COLO668 (cell line): ENCODE data around the gene TSR3.
A peak's percentile ranks its signal among the peaks of the same experiment; 100 is the strongest.
"Not testable (repeated sequence)": the region's sequence is repeated elsewhere in the genome, so short reads cannot be mapped to it uniquely, and the experiment has no call there.

Experiments
- DNase-seq: peaks from one replicate; lab custom pipeline; 2025; ENCODE audit not compliant: unreplicated experiment; lab: John Stamatoyannopoulos, UW

Gene TSR3

DNA sequence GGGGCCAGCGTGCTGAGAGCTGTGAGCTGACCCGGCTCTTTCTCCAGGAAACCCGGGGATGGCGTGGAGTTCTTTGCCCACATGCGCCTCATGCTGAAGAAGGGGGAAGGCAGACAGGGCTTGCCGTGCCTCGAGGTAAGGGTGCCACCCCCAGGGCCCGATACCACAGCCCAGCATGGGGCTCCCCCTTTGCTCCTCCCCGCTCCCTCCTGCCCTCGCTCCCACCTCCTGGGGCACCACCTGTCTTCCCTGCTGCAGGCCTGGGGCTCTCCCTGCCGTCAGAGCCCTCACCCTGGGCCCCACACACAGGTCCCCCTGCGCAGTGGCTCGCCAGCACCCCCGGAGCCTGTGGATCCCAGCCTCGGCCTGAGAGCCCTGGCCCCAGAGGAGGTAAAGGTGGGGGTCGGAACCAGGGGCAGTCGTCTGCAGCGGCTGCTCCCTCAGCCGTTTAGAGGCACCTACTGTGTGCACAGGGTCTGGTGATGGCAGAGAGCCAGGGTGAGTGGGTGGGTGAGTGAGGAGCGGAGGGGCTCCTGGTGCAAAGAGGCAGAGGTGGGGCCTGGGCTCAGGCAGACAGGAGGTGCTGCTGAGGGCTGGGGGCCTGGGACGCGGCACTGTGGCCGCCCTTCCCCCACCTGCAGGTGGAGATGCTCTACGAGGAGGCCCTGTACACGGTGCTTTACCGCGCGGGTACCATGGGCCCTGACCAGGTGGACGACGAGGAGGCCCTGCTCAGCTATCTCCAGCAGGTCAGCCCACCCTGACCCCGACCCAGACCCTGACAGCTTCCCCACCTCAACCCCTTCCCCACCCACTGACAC lies 12.6 kb downstream of the TSR3 start:
- DNase-seq, result peak; percentile 19

DNA sequence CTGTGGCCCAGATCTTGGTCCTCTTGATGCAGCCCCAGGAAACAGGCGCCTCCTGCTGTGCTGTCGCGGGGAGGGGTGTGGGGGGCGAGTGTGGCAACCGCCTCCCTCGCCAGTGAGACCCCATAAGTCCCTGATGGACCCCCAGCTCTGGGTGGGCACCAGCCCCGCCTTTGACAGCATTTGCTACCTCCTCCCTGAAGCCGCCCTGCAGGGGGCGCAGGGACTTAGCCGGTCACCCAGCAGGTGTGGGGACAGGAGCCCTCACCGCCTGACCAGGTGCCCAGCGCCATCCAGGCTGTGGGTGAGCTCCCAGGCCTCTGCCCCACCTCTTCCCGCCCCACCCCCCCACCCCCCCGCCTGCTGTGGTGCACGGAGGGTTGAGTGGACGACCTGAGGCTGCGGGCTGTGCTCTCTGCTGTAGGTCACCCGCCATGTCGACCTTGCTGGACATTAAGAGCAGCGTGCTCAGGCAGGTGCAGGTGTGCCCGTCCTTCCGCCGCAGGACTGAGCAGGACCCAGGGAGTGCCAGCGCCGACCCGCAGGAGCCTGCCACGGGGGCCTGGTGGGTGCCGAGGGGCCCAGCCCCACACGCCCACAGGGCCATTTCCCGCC lies 13.5 kb downstream of the TSR3 start:
- peak; percentile 90 for DNase-seq

DNA sequence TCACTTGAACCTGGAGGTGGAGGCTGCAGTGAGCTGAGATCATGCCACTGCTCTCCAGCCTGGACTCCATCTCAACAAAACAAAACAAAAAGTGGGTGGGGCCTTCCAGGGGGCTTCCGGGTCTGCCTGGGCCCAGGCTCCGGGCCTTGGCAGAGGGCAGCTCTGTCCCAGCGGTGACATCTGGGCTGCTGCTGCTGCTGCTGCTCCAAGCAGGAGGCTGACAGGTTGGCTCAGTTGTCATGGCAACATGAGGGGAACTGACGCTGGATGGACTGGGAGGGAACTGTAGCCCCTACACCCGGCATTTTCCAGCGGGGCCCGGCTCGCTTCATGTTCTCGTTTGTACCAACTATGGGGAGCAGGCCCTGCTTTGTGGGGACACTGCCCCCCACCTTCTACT lies 14.2 kb downstream of the TSR3 start:
- no peak for DNase-seq

DNA sequence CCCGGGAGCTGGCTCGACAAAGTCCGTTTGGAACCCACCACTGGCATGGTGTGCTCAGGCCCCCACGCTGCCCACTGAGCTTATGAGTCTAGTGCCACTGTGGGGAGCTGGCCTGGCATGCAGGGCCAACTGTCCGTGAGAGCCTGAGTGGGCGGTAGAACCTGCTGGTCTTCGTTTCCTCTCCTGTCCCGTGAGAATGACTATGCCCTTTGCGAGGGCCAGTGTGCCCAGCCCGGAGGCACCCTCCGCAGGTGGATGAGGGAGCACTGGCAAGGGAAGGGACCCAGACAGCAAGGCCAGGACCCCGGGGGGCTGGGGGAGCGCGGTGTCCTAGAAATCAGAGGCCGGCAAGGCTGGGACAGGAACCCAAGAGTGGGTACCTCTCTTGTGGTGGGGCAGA lies 15.1 kb downstream of the TSR3 start:
- DNase-seq, result no peak

DNA sequence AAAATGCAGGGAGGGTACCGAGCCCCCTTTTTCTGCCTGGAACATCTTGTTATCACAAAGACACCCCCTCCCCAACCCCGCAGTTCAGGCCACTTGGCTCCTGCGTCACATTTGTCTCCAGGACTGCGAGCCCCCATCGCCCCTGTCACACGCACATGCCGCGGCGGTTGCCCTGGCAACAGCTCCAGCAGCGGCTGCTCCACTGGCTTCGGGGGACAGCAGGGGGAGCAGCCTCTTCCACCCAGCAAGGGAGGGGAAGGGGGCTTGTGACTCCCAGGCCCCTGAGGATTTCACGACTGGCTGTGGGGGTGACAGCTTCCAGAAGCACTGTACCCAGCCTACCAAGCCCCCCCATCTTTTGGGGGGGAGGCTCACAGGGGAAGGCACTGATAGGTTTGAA lies 15.7 kb downstream of the TSR3 start:
- peak; percentile 42 for DNase-seq

DNA sequence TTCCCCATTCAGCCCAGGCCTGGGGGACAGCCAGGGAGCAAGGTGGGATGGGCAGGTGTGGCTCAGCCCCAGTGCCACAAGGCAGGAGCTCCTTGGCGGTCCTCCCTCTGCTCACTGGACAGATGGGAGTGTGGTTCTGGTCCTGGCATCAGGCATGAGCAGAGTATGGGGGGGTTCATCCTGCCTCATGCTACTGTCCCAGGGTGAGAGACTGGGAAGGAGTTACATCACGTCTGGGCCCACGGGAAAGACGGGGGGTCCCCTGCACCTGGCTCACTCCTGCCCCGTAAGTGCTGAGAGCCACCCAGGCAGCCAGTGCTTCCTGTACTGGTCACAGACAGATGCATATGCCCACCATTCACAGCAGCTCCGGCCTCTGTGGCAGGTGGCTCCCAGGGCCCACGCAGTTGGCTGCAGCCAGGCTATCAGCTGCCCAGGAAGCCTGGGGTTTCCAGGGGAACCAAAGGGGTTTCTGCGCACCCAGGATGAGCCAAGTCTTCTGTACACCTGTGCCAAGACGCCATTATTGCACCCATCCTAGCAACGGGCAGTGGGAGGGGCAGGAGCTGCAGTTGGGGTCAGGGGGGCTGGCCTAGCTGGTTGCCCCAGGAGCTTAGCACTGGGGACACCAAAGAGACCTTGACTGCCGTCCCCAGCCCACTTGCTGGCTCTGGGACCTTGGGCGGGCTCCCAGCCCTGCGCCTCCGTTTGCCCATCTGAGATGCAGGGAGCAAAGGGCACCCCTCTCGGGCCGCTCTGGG lies 16.3 kb downstream of the TSR3 start:
- DNase-seq, result peak; percentile 75

DNA sequence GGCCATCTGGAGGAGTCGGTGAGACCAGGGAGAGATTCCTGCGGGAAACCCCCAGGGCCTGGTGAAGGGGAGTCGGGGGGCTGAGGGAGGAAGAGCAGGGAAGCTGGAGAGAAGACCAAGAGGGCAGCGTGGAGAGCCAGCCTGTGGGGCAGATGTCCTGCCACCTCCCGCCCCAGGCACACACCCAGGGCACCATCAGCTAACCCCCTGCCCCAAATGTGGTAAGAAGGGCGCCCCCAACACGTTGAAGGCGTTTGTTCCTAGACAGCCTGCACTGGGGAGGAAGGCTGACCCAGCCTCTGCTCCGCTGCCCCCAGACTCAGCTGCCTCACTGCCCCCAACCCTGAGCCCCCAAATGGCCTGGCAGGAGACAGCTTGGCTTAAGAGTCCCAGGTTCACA lies 16.9 kb downstream of the TSR3 start:
- no peak for DNase-seq

DNA sequence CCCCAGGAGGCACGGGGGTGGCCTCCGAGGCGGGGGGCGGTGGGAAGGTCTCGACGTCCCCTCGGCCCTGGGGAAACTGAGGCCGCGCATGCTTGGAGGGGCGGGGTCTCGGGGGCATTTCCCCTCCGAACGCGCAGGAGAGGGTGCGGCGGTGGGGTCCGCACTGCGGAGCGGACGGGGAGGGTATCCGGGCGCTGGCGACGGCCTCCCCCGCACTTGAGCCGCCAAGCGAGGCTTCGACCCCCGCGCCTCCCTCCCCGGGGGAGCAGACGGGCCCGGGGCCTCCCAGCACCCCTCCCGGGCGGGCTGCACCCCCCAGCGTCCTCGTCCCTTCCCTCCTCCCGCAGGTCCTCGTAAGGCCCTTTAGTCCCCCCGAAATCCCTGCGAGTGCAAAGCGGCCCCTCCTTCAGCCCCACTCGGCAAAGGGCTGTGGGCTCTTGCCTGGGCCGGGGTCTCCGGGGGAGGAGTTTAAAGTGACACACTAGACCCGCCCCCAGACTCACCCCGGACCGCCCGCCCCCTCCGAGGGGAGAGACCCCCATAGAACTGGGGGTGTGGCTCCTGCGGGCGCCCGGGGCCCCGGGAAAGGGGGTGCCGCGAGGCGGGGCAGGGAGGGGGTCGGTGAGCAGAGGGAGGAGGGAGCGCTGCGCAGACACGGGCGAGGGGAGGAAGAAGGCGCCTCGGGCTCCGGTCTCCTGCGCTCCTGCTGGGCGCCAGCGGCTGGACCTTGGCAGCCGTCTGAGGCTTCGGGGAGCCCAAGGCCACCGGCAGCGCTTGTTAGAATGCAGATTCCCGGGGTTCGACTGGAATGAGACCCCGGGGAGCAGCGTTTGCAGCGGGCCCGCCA lies 17.6 kb downstream of the TSR3 start:
- peak; percentile 28 for DNase-seq

DNA sequence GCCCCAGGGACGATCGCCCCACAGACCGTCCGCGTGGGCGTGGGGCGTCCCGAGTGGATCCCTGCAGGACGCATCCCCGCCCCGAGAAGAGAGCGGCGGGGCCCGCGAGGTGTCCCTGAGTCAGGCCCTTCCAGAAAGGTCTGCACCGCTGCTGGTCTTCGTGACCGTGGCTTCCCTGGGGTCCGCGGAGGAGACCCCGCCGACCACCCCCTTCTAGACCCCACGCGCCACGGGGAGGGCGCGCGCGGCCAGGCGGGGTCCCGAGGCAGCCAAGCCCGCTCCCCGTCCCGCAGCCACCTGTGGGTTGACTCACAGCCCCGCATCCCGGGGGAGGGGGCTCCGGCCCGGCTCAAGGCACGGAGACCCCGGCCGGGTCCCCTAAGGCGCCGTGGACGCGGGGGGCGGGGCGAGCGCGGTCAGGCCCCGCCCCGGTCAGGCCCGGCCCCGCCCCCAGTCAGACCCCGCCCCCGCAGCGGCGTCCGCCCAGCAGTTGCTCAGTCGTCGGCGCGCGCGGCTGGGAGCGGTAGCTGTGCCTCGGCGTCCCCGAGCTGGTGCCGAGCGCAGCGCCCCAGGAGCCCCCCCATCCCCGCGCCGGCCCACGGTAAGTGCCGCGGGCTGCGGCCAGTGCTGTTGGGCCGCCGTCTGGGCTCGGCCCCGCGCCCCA lies 18.4 kb downstream of the TSR3 start, which contains the start of gene BAIAP3:
BAIAP3 (plus strand) TSS at position 497 of the 664 bp plus-strand sequence. CDS start 4,905 bp downstream, outside the sequence.
- peak; percentile 65 for DNase-seq

DNA sequence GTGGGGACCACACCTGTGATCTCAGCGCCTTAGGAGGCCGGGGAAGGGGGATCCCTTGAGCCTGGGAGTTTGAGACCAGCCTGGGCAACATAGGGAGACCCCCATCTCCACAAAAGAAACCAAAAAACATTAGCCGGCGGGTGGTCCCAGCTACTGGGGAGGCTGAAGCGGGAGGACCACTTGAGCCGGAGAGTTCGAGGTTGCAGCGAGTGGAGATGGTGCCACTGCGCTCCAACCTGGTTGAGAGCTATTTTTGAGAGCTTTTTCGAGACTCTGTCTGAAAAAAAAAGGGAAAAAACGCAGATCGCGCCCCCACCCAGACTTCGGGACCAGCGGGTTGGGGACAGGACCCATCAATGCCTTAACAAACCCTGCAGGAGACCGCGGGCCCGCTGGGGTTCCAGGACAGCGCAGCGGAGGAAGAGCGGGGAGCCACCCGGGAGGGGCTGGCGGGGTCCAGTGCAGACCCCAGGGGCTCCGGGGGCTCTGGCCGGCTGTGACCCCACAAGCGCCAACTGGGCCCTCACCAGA lies 19.0 kb downstream of the TSR3 start:
- no peak for DNase-seq

DNA sequence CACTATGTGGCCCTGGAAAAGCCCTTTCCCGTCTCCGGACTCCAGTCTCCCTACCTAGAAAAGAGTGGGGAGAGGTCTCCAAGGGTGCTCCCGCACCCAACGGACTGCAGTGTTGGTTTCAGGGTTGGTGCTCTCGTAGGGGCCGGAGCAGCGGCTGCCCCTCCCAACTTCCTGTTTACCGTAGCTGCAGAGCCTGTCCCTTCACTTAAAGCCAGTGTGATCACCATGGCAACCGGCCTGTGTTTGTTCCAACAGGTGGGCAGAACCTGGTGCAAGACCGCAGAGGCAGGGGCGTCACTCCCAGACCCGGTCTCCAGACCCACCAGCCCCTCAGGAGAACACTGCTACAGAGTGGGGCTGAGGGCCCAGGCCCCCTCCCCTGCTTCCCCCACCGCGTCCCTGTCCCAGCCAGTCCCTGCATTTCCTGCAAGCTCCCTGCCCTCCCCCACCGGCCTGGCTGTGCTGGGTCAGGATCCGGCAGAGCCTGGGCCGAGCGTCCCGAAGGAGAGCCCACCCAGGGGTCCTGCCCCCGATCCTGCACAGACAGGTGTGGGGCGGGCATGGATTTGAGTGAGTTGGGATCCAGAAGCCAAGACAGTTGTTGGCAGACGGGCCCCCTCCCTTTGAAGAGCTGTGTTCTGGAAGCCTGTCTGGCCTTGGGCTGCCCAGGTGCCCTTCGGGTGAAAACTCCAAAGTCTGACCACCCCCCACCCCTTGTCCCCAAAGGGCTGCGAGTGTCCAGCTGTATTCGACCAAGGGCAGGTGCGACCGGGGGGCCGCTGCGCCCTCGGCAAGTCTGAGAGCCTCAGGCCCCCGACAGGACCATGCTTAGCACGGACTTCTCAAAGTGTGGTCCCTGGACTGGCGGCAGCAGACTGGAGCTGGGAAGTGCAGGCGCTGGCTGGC lies 19.7 kb downstream of the TSR3 start:
- peak; percentile 94 for DNase-seq

DNA sequence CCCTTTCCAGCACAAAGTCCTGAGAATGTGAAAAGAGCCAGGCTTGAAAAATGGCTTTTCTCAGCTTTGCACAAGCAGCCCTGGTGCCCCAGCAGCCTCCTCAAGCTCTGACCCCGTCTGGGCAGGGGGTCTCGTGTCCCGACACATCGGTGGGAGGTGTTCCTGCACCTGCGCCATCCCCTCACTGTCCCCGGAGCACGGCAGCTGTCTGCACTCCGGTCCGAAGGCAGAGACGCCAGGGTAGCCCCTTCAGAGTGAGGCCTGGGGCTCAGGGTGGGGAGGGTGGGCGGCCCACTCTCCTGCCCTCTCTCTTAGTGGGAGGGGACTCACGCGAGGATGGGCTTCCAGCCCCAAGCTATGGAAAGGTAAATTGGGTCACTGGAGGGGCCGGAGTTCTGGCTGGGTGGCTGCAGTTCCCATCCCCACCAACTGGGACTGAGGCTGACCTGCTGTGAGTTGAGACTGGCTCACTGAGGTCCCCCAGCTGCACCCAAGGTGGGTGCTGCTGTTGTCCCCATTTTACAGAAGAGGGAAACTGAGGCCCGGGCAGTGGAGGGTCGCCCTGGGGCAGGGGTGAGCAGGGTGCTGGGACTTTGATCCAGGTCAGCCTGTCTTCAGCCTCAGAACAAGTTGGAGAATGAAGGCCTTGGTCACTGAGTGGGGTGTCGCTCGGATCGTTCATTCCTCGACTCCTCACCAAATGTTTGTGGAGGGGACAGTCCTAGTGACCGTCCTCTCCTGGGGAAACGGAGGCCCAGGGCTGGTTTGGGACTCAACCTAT lies 20.6 kb downstream of the TSR3 start:
- no peak for DNase-seq

DNA sequence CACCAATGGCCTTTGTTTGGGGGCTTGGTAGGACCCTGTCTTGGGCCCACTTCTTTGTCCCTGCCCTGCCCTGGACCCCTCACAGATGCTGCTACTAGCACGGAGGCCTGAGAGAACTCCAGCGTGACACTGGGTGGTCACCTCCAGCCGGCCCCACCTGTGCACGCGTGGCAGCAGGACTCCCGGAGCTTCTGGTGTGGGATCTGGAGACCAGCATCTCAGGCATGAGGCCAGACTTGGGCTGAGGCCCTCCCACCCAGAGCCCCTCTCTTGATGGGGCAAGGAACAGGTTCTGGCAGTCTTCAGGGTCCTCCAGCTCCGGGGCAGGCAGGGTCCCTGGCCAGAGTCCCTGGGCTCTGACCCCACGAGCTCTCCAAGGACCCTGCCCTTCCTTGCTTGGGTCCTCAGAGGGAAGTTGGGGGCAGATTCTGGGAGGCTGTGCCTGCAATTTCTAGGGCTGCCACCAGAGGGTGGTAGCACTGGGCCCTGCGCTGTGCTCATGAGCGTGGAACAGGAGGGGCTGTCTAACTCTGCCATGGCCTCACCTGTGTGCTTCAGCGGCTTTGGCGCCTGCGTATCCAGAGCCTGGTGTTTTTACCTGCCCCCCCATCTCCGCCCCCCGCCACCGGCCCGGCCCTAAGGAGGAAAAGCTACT lies 21.3 kb downstream of the TSR3 start:
- DNase-seq, result peak; percentile 38

DNA sequence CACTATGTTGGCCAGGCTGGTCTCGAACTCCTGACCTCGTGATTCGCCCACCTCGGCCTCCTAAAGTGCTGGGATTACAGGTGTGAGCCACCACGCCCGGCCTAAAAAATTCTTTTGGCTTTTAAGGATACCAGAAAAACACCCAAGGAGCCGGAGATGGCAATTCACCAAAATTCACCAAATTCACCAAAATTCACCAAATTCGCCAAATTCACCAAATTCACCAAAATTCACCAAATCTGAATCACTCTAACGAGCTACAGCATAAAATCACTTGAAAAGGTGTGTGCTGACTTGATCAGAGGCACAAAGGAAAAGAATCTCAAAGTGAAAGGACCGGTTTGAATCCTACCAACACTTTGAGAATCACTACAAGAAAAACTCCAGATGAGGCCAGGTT lies 22.7 kb downstream of the TSR3 start:
- DNase-seq, result not testable (repeated sequence)

DNA sequence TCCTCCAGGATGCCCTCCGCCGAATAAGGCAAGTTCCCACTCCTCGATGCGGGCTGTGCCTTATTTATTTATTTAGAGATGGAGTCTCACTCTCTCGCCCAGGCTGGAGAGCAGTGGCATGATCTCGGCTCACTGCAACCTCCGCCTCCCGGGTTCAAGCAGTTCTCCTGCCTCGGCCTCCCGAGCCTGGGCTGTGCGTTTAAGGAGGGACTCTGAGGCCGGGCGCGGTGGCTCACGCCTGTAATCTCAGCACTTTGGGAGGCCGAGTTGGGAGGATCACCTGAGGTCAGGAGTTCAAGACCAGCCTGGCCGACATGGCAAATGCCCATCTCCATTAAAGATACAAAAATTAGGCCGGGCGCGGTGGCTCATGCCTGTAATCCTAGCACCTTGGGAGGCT lies 23.5 kb downstream of the TSR3 start:
- not testable (repeated sequence) for DNase-seq

DNA sequence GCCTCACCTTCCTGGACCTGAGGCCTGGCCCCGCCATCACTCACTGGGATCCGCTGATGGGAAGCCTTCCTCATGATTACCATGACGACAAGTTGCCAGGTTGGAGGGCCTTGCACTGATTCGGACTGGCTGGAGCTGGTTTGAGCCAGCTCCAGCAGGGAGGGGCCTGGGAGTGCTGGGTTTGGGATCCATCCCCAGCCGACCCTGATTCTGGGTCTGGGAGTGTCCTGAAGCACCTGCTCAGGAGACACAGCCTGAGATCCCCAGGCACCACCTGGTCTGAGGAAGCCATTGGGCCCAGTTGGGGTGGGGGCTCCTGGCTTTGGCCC lies 24.1 kb downstream of the TSR3 start:
- peak; percentile 49 for DNase-seq

DNA sequence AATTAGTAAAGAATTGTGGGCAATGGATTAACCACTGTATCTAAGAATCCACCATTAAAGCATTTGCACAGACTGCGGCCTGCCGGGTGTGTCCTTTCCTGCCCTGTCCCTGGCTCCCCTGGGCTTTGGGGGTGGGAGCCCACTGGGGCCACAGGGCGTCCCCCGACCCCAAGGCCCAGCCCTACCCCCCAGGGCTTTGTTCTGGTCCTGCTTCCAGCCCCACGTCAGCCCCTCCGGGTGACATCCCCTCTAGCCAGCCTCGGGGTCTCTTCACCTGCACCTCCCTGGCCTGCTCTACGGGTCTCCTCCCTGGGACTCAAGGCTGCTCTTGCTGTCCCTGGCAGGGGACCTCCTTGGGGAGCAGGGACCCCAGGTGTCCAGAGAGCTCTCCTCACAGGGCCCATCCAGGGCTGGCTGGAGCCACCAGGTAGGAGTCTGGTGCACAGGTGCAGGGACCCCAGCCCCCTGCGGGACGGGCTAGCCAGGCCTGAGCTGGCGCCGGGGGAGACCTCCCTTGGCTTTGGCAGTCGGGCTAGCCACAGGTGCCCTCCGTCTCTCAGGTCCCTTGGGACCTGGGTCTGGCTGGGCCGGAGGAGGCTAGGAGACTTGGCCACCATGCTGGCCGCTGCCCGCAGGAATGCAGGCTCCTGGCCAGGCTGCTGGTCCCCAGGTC lies 24.6 kb downstream of the TSR3 start:
- no peak for DNase-seq
